Fibroblast of skin of scalp (primary cell): ENCODE data around the gene FBN1.

Experiments used
- DNase-seq: peaks from one replicate; pipeline ENCODE4 v3.0.0-alpha.2; 2013

Gene FBN1

DNA sequence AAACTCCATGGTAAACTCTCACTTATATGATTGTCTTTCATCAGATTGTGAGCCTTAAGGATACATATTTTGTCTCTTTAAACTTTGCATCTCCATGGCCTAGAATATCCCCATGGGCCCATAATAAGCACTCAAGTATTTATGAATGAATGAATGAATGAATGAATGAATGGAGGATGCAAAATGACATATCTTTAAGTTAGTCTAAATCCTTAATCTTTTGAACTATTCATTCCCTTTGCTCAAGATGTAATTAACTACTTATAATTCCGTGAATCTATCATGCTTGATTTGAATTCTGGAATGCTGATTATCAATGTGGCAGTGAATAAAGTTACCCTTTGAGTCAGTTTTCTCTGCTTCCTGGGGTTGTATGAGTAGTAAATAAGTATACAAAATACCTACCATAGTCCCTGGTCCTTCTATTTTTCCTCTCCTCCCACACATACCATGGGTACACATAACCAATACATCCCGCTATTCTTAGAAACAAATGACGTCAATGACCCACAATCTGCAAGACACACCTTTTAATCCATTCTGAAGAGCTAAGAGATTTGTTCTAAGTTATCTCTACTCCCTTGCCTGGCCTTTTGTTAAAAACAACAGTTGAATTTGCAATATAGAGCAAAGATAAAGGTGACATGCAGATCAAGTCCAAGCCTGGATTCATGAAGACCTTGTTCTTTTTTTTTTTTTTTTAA lies 94.5 kb downstream of the FBN1 start:
- no peak for DNase-seq

DNA sequence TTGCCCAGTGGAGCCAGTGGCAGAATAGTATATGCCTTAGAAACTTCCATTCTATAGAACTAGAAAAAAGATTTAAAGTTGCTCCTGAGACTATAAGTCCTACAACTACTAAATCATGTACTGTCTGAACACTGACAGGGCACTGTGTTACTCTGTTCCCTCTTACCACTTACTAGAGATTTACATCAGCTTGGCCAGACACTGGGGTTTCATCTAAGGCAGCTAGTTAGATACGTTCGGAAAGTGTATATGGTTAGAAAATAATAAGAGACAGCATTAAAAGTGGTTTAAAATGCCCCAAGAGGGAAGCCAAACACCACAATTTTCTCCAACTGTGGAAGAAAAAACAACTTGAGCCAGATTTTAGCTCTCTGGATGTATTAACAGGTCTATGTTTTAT lies 97.1 kb downstream of the FBN1 start:
- no peak for DNase-seq

DNA sequence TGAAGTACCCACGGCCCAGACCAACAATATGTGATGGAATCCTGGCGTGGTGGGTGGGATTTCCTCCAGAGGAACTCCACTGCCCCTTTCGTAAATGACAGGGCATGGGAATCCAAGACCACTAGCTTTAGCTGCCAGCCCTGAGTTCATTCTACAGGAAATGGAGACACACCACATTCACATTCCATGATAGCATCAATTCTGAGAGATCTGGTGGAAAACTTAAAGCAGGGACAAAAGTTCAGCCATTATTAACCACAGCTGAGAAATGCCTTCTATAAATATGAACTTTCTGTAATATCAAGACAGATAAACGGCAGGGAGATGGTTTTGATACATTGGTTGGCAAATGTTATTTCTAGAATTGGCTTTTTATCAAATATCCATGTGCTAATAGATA lies 98.2 kb downstream of the FBN1 start:
- DNase-seq: peak; percentile 77

DNA sequence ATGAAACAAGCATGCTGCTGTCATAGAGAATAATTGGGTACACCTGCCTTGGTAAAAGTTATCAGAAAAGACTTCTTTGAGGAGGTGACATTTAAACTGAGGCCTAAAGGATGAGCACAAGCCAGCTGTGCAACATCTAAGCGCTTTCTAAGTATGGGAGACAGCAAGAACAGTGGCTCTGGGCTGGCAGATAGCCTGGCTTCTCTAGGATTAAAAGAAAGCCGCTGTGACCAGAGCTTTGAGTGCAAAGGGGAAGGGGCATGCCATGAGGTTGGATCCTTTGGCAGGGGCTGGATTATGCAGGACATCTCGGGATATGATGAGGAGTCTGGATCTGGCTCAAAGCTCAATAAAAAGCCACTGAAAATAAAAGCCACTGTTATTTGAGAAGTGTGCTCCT lies 99.2 kb downstream of the FBN1 start:
- DNase-seq: no peak

DNA sequence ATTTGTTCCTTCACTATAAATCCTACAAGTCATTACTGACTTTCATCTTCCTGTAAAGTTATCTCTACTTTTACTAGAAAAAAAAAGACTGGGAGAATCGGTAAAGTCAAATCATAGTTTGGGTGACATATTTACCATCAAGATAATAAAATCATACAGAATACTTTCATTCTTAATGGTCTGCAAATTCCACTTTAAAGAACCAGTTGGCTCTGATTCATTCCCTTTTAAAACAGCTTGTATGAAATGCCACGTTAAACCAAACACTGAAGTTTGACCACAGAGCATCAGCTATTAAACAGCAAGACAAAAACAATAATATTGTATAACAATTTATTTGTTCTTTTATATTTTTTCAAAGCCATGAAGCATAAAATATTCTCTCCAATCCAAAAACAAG lies 100.7 kb downstream of the FBN1 start:
- DNase-seq: peak; percentile 52

DNA sequence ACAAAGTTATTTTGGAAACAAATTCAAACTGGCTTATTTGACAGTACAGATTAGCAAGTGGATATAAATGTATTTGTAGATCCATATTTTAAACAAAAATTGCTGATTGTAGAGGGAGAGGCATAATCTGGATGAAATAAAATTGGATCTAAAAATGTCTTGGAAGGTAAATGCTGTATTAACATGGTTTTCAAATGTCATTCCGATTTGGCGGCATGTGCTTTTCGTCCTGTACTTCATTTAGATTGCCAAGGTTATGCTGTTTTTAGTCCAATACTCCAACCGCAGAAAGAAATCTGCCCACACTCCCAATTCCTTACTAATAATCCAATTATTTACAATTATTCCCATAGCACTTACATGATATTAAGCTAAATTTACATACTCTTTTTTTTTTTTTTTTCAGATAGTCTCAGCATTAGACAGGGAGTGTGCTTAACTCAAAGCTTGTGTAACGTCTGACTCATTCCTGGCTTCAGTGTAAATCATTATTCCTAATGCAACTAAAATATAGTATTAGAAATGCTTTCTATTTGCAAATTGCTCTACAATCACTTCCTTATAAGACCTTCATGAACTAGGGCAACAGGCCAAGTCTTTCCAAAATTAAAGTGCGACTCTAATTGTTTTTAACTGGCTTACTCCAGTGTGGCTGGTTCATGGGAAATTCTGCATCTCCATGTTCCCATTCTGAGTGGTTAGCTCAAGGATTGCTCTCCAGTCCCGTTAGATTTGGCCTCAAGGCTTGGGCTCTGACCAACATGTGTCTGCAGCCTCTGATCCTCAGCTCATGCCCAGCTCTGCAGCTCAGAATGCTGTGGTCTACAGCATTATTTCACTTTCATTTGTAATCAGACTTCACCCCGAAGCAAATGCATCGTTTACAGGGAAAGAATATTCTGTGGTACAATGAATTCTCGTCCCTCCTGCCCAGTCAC lies 103.9 kb downstream of the FBN1 start:
- peak; percentile 83 for DNase-seq

DNA sequence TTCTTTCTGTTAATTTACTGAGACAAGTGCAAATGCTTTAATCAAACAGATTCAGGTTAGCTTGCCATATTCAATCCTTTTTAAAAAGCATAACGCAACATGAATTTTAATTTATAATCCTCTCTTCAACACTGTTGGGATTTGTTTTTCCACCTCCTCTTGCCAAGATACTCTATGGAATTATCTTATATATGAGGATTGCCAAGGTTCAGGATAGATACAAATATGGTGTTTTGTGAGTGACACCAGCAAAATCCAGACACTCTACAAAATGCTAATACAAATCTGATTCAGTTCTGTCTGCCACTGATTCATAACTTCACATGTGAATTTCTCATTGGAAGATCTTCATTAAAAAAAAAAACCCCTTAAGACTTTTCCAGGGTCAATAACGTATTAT lies 104.8 kb downstream of the FBN1 start:
- no peak for DNase-seq

DNA sequence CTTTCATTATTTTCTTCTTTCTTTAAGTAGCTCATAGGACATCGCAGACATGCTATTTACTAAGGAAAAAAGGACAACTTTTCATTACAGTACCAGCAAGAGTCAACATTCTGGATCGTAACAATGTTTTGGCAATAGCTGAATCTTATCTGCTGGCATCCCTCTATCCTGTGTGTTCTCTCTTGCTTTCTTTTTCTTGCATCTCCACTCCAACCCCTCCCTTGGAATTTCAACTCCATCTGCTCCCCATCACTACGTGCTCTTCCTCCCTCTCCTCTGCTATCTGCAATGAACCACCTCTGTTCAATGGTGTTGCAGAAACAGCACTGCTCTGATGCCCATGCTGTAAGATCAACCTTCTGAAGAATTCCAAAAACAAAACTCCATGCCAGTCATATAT lies 106.6 kb downstream of the FBN1 start:
- no peak for DNase-seq

DNA sequence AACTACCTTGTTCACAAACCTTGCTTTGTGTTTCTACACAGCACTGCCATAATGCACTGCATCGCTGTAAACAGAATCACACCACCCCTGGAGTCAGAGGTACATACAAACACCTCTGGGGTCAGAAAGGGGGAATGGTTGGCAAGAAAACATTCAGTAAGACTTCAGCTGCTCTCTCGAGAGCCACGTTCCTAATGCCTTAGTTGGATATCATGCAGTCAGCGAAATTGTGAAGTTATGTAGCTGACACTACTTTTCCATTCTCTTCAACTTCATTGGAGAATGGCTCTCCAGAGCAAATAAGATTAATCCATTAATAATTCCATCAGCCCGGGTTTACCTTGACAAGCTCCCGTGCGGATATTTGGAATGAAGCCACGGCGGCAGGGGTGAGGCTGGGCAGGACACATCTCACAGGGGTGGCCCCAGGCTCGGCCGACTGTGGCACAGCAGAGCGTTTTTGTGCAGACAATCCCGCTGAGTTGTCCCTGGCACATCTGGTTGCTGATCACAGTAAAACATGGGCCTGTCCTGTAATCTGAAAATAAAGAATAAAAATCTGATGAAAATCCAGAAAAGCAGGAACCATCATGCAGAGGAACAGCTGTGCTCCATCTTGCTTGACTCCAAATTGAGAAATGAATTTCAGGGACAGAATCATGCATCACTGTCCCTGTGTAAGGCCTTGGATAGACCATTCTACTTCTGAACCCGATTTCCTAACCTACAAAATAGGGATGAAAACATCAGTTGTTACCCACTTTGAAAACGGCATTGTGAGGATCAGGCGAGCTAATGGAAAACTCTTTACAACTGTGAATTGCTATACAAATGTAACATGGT lies 108.0 kb downstream of the FBN1 start:
- DNase-seq: peak; percentile 40

DNA sequence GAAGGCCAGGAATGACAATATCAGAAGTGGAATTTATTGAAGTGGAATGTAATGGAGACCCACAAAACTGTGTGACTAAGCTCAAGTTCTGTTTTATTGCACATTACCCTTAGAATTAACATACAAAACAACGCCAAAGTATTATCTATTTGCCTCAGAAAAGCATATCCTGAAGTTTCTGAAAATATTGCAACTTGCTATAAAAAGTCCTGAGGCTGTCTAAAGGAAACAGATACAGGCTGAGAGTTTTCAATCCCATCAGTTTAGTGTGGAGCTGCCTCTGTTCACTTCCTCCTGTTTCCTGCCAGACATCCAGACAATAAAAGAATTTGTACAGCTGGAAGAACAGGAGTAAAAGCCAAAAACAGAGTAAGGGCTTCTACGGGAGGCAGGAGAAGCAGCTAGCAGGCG lies 108.8 kb downstream of the FBN1 start:
- peak; percentile 68 for DNase-seq

DNA sequence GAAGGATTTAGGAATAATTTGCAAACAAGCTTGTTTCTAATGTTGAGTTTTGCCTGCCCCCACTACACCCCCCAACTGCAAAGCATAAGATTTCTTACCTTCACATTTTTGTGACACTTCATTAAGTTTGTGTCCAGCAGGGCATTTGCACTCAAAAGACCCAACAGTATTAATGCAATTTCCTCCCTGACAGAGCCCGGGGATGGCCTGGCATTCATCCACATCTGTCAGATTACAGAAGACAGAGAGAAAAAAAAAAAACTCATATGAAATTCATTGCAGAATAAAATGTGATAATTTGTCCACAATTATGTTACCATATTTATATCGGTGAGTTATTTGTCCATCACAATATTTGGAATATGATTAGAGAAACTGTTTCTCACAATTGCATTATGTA lies 111.5 kb downstream of the FBN1 start:
- peak; percentile 33 for DNase-seq

DNA sequence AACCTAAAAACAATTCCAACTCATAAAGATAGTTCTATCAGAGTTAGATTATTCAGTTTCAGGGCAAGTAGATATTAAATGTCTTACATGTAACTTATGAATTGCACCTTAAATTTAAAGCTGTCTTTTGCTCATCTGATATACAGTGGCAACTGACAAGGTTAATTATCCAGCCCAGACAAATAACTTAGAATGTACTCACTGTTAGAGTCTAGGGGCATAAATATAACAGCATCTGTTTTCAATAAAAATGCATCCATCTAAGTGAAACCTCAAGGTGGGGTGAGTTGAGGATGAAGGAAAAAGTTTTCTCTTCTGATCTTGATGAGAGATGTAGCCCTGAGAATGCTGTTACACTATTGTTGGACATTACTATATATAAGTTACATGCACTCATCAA lies 112.6 kb downstream of the FBN1 start:
- DNase-seq: peak; percentile 35

DNA sequence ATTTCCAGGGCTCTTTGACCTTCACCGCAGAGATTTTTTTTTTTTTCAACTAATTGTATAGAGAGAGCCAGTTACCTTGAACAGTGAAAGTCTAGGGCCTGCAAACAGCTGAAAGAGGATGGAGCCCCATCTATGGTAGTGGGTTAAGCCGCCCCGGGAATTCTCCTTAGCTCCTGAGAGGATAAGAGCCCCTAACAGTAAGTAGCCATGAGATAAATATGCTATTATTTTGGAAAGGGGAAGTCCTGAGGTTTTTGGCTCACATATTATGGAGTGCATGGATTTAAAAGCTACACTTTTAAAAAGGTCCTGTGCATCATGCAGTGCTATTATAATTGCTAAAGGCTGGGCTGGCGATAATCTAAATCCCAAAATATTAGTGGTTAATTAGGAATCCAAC lies 115.0 kb downstream of the FBN1 start:
- DNase-seq: no peak

DNA sequence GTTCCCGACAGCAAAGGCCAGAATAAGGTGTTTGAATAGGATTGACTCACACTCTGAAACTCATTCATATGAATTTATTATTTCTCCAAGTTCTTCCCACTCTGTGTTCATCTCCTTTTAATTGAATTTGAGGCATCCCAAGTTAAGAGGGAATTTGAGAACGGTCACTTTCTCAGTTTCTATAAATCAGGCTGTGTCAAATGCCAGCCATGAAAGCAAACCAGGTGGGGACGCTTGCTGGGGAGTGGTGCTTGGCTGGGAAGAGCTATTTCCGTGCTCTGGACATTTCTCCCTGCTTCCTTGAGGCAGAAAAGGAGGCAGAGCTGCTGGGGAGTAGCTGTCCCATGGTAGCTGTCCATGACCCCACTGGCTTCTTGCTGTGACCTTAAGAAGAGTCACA lies 116.6 kb downstream of the FBN1 start:
- no peak for DNase-seq

DNA sequence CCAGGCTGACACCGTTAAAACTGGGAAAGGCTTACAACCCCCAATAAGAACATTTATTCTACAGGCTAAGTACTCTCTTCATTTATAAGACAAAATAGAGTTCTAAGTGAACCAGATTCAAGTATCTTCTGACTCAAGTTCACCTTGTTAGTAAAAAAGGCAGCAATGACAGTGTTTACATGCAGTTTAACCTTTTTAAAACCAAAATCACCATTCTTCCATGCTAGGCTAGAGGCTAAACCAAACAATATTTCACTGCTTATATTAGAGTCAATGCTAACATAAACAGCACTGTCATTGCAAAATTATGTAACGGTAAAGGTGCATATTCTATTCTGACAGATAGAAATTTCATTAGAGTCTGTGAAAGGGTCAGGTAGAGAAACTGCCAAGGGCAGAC lies 118.0 kb downstream of the FBN1 start:
- no peak for DNase-seq

DNA sequence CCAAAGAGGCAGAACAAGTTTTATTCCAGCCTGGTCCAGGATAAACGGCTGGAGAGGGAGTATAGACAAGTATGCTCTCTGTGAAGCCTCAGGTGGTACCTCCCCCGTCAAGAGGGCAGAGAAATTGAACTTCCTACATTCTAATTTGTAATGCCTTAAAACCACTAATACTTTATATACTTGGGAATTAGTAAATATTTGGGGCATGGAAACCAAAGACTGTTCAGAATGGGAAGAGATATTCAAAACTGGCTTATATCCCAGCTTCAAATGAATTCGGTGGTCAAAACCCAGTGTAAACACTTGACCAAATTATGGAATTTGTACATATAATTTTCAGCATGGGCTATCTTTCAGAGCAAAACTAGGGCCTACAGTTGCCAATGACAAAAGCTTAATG lies 122.6 kb downstream of the FBN1 start:
- no peak for DNase-seq

DNA sequence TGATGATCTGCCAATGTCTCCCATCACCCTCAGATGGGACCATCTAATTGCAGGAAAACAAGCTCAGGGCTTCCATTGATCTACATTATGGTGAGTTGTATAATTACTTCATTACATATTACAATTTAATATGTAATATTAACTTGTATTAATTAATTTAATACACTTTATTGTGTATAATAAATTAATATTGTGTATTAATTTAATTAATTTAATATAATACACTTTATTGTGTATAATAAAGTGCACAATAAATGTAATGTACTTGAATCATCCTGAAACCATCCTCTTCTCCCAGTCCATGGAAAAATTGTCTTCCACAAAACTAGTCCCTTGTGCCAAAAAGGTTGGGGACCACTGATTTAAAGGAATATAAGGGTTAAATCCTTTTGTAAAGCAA lies 123.4 kb downstream of the FBN1 start:
- no peak for DNase-seq

DNA sequence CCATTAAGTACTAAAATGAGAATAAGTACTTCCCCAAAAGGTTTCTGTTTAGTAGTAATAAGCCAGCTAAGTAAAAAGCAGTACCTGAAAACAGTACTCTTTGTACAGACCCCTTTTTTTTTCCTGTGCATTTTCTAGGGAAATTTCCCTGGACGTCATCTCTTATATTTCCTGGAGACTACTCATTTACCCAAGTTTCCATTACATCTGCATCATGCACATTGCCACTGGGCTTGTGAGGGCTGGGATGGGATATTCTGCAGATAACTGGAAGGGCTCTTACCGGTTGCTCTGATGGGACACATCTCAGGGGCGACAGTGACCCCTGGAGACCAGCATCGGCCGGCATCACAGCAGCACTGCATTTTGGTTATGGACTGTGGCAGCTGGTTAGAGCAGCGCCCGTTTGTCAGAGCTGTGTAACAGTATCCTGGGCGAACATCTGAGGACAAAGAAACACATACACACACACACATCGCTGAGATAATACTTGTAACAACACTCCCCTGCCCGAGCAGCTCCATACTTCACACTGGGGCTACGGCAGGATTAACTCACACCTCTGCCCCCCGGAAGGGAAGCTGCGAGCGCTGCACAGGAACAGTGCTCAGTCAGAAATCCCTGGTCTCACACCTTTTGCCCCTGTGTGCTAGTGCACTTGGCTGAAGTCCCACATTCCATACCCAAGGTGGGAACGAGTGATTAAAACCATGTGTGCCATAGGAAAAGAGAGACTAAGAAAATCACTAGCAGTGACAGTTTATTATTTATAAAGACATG lies 124.9 kb downstream of the FBN1 start:
- no peak for DNase-seq

DNA sequence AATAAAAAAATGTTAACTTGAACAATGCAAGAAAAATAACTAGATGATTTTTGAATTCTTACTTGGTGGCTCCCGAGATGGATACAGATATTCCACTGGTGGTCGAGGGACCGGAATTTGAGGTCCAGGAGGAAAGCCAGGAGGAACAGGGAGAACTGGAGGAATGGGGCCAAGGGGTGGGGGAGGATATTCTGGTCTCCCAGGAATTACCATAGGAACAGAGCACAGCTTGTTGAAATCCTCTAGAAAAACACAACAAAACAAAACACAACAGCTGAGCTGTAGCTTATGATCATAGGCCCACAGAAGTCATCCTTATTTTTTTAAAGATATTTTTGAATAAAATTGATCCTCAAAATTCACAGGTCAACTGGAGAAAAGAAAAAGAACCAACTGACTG lies 129.4 kb downstream of the FBN1 start:
- DNase-seq: no peak

DNA sequence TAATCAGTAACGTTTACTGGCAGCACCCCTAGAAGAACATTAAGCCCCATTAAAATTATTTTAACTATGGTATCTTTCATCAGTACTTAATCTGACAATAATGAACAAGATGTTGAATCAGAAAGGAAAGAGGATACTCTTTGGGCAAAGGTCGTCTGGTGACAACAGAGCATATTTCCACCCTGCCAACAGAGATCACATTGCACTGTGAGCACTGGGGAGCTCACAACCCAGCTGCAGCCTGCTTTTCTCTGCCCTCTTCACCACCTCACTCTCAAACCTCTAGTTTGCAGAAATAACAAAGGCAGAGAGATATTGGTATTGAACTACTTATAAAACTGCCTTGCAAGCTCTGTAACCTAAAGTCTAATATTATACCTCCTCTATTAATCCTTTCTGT lies 130.0 kb downstream of the FBN1 start:
- no peak for DNase-seq

DNA sequence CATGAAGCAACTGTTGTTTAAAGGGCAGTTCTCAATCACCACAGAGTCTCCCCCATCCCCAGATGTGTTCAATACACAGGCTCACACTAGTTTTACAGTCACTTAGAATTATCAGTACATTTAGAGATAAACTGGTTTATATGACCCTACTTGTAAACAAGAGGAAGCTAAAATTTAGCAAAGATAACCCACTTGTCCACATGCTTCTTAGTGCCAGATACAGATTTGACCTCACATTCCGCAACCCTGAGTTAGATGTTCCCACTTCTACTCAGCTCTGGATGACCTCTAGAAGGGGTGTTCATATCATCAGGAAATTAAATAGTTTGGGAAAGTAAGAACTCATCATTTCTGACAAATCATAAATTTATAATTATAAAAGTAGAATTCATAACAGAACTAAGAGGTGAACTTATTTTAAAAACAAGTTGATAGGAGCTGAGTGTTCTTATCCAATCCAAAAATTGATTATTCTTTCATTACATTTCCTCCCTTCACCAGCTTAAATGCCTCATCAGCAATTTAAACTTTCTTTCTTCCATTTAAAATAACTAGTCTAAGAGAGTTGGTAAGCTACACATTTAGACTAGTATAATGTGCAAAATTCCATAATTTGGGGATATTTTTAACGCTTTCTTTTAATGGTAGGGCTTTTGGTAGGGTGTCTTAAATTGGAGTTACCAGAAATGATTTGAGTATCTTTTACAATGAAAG lies 131.2 kb downstream of the FBN1 start:
- DNase-seq: no peak

DNA sequence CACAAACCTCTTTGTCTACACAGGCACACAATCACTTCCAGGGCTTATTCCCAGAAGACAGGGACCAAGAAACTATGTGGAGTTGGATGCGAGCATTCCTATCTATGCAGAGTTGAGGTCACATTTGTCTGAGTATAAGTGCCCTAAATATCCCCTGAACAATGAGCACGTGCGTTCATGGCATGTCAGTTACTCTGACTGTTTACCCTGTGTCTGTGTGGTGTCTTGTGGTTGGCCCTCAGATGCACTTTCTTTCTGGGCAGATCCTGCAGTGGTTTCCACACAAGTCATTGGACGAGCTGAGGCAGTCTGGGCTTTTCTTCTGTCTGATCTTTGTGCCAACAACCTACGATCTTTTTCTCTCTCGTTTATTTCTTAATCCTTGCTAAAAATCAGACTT lies 134.5 kb downstream of the FBN1 start:
- no peak for DNase-seq
